Measurements from ENCODE around the gene PLIN4. TPM values are rescaled to one million over a fixed set of nuclear protein-coding genes. Genes with fewer than 3 reads are reported as not detected.
"Not testable (repeated sequence)": the region's sequence is repeated elsewhere in the genome, so short reads cannot be mapped to it uniquely, and the experiment has no call there.

Gene PLIN4
- 14.0 TPM for total RNA-seq
- 55.7 TPM for polyA plus RNA-seq

- Histone ChIP-seq H3K4me3 (ENCODE audit: low read depth, low read length) (no peak within 1 kb of the TSS), H3K4me1 (ENCODE audit: insufficient read depth) (no peaks in the 10 kb centered on the region), H3K36me3 (ENCODE audit: insufficient read depth) (no peaks in the 10 kb centered on the region), H3K27ac (ENCODE audit: low read depth) (peak within 1 kb of the TSS; percentile 45)
- WGBS = 41% methylated on average over 34 of the region's 34 CpGs
- DNase-seq (ENCODE audit: extremely low spot score) = no peak
These were observed at the start of gene PLIN4 for GRCh38 chr19:4518345-4519171. PLIN4 (minus strand) TSS chr19:4518486; CDS start chr19:4518272, 214 bp downstream.

- no peaks in the 10 kb centered on the region for H3K36me3 ChIP-seq (ENCODE audit: insufficient read depth)
- WGBS = 45% methylated on average over 14 of the region's 14 CpGs
- H3K27ac ChIP-seq (ENCODE audit: low read depth) = no peak overlapping the region
- DNase-seq (ENCODE audit: extremely low spot score) = no peak
- H3K4me1 ChIP-seq (ENCODE audit: insufficient read depth) = peaks cover 1% of the 10 kb centered on the region
- H3K4me3 ChIP-seq (ENCODE audit: low read depth, low read length) = no peak overlapping the region
These were observed 49.3 kb upstream of the PLIN4 start for GRCh38 chr19:4567584-4568071.

GRCh38 chr19:4566402-4567051 is 48.2 kb upstream of the PLIN4 start:
- Histone ChIP-seq H3K4me1 (ENCODE audit: insufficient read depth) (no peaks in the 10 kb centered on the region), H3K27ac (ENCODE audit: low read depth) (no peak overlapping the region), H3K36me3 (ENCODE audit: insufficient read depth) (no peaks in the 10 kb centered on the region), H3K4me3 (ENCODE audit: low read depth, low read length) (no peak overlapping the region)
- DNase-seq (ENCODE audit: extremely low spot score) = no peak
- WGBS = 86% methylated on average over 35 of the region's 35 CpGs

GRCh38 chr19:4563562-4563961 is 45.3 kb upstream of the PLIN4 start:
- DNase-seq (ENCODE audit: extremely low spot score); H3K27ac ChIP-seq (ENCODE audit: low read depth); H3K36me3 ChIP-seq (ENCODE audit: insufficient read depth); H3K4me1 ChIP-seq (ENCODE audit: insufficient read depth); H3K4me3 ChIP-seq (ENCODE audit: low read depth, low read length): not testable (repeated sequence)
- WGBS = 78% methylated on average over 5 of the region's 5 CpGs

- 80% methylated on average over 7 of the region's 7 CpGs for WGBS
- not testable (repeated sequence) for H3K4me1 ChIP-seq (ENCODE audit: insufficient read depth); H3K36me3 ChIP-seq (ENCODE audit: insufficient read depth); H3K4me3 ChIP-seq (ENCODE audit: low read depth, low read length); DNase-seq (ENCODE audit: extremely low spot score); H3K27ac ChIP-seq (ENCODE audit: low read depth)
These were observed 43.8 kb upstream of the PLIN4 start for GRCh38 chr19:4562085-4562484.

- H3K36me3 ChIP-seq (ENCODE audit: insufficient read depth) = no peaks in the 10 kb centered on the region
- DNase-seq (ENCODE audit: extremely low spot score) = no peak
- H3K27ac ChIP-seq (ENCODE audit: low read depth) = no peak within 1 kb of the TSS
- 67% methylated on average over 13 of the region's 13 CpGs for WGBS
- H3K4me3 ChIP-seq (ENCODE audit: low read depth, low read length) = peak within 1 kb of the TSS; percentile 18
- no peaks in the 10 kb centered on the region for H3K4me1 ChIP-seq (ENCODE audit: insufficient read depth)
These were observed 41.3 kb upstream of the PLIN4 start, which contains the start of gene SEMA6B for GRCh38 chr19:4559569-4559968. SEMA6B (minus strand) TSS chr19:4559684; CDS start chr19:4558457, 1,227 bp downstream.

- H3K4me3 ChIP-seq (ENCODE audit: low read depth, low read length) = peak overlapping the region; percentile 18
- WGBS = 24% methylated on average over 44 of the region's 44 CpGs
- no peaks in the 10 kb centered on the region for H3K4me1 ChIP-seq (ENCODE audit: insufficient read depth)
- DNase-seq (ENCODE audit: extremely low spot score) = no peak
- H3K27ac ChIP-seq (ENCODE audit: low read depth) = no peak overlapping the region
- no peaks in the 10 kb centered on the region for H3K36me3 ChIP-seq (ENCODE audit: insufficient read depth)
These were observed 40.0 kb upstream of the PLIN4 start for GRCh38 chr19:4557971-4558941.

GRCh38 chr19:4557144-4557970 is 39.1 kb upstream of the PLIN4 start:
- DNase-seq (ENCODE audit: extremely low spot score) = no peak
- no peak overlapping the region for H3K27ac ChIP-seq (ENCODE audit: low read depth)
- H3K4me1 ChIP-seq (ENCODE audit: insufficient read depth) = no peaks in the 10 kb centered on the region
- no peak overlapping the region for H3K4me3 ChIP-seq (ENCODE audit: low read depth, low read length)
- no peaks in the 10 kb centered on the region for H3K36me3 ChIP-seq (ENCODE audit: insufficient read depth)
- WGBS = 78% methylated on average over 33 of the region's 33 CpGs

GRCh38 chr19:4556597-4557127 is 38.4 kb upstream of the PLIN4 start:
- no peaks in the 10 kb centered on the region for H3K36me3 ChIP-seq (ENCODE audit: insufficient read depth)
- no peak overlapping the region for H3K4me3 ChIP-seq (ENCODE audit: low read depth, low read length)
- no peak overlapping the region for H3K27ac ChIP-seq (ENCODE audit: low read depth)
- no peaks in the 10 kb centered on the region for H3K4me1 ChIP-seq (ENCODE audit: insufficient read depth)
- 77% methylated on average over 25 of the region's 25 CpGs for WGBS
- DNase-seq (ENCODE audit: extremely low spot score) = no peak

GRCh38 chr19:4555657-4556561 is 37.6 kb upstream of the PLIN4 start:
- H3K4me3 ChIP-seq (ENCODE audit: low read depth, low read length) = no peak overlapping the region
- no peak for DNase-seq (ENCODE audit: extremely low spot score)
- H3K4me1 ChIP-seq (ENCODE audit: insufficient read depth) = no peaks in the 10 kb centered on the region
- WGBS = 69% methylated on average over 43 of the region's 43 CpGs
- no peaks in the 10 kb centered on the region for H3K36me3 ChIP-seq (ENCODE audit: insufficient read depth)
- H3K27ac ChIP-seq (ENCODE audit: low read depth) = no peak overlapping the region

GRCh38 chr19:4554717-4555116 is 36.4 kb upstream of the PLIN4 start:
- H3K4me1 ChIP-seq (ENCODE audit: insufficient read depth) = no peaks in the 10 kb centered on the region
- no peak for DNase-seq (ENCODE audit: extremely low spot score)
- WGBS = 71% methylated on average over 7 of the region's 7 CpGs
- no peak overlapping the region for H3K4me3 ChIP-seq (ENCODE audit: low read depth, low read length)
- no peak overlapping the region for H3K27ac ChIP-seq (ENCODE audit: low read depth)
- no peaks in the 10 kb centered on the region for H3K36me3 ChIP-seq (ENCODE audit: insufficient read depth)

- no peak overlapping the region for H3K27ac ChIP-seq (ENCODE audit: low read depth)
- H3K4me3 ChIP-seq (ENCODE audit: low read depth, low read length) = no peak overlapping the region
- WGBS = 71% methylated on average over 3 of the region's 3 CpGs
- H3K36me3 ChIP-seq (ENCODE audit: insufficient read depth) = no peaks in the 10 kb centered on the region
- no peaks in the 10 kb centered on the region for H3K4me1 ChIP-seq (ENCODE audit: insufficient read depth)
- DNase-seq (ENCODE audit: extremely low spot score) = no peak
These were observed 35.5 kb upstream of the PLIN4 start for GRCh38 chr19:4553775-4554174.
